GM10266 (cell line): ENCODE data around the gene SPATA46.

Experiments used
- DNase-seq: peaks from one replicate; pipeline ENCODE4 v3.0.0; 2012; ENCODE audit errors: extremely low spot score
- CTCF ChIP-seq: IDR thresholded peaks from 2 replicates; pipeline ENCODE4 v1.5.1; 2012; ENCODE audit warnings: mild to moderate bottlenecking, low read depth; ENCODE audit not compliant: control insufficient read depth, insufficient read depth; ENCODE audit errors: missing control alignments

The SPATA46 gene

GRCh38 chr1:162324396-162324795 is 52.3 kb downstream of the SPATA46 start:
- no peak for TF ChIP-seq CTCF
- no peak for DNase-seq
